Urinary bladder (tissue), 4 donors: ENCODE data around the gene RAB3C. TPM values are rescaled to one million over a fixed set of nuclear protein-coding genes. Genes with fewer than 3 reads are reported as not detected.

Experiments
- DNase-seq: peaks from one replicate; pipeline ENCODE4 v3.0.0-alpha.2; 2015; ENCODE audit errors: extremely low spot score
- H3K27ac ChIP-seq: one replicate; pipeline ENCODE4 v1.5.1; 2013; ENCODE audit warnings: low read depth, mild to moderate bottlenecking, moderate library complexity
- H3K36me3 ChIP-seq: one replicate; pipeline ENCODE4 v1.6.1; 2013; ENCODE audit warnings: mild to moderate bottlenecking, moderate library complexity; ENCODE audit not compliant: insufficient read depth
- H3K4me1 ChIP-seq: one replicate; pipeline ENCODE4 v1.6.1; 2013; ENCODE audit warnings: mild to moderate bottlenecking, moderate library complexity; ENCODE audit not compliant: insufficient read depth
- H3K4me3 ChIP-seq: one replicate; pipeline ENCODE4 v1.5.1; 2013; ENCODE audit warnings: low read depth, low read length
- WGBS: extraction: QIAGEN DNeasy Blood & Tissue Kit; methylation state at CpG from one replicate; pipeline ENCODE4 v1.1.7; 2013; 5-methylcytosine and 5-hydroxymethylcytosine counted together
- polyA plus RNA-seq: library from polyadenylated mRNA; stranded (reverse); fragments of 200-250 nt; gene quantifications from one replicate; pipeline ENCODE4 v1.2.3, GENCODE V29; 2013
- total RNA-seq: library from RNA; depleted of rRNA; stranded (reverse); fragments of >200 nt; gene quantifications from one replicate; pipeline ENCODE4 v1.2.3, GENCODE V29; 2014
- donor health status: healthy with polysubstance abuse.
- donor health status: healthy.

Gene RAB3C
- total and polyA plus RNA-seq, 2 donors, result 2.0 to 3.9 TPM

DNA sequence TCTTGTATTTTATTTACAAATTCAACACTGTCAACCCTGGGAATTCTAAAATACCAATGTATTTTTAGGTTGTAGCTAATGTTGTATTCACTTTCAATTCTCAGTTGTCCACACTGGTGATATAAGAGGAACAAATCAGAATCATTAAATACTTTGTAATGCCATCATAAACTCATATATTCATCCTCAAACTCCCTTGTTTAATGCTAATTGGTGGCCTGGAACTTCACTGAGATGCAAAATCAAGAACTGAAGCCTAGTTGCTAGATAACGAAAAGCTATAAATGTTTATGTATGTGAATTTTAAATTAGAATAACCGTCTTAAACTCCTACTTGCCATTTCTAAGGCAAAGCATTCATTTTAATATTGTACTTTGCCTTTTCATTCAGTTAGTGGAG is 274.7 kb downstream of the RAB3C start:
- DNase-seq, result no peak
- H3K4me3 ChIP-seq, result no peak overlapping the region
- no peaks in the 10 kb centered on the region for H3K36me3 ChIP-seq
- H3K27ac ChIP-seq, result no peak overlapping the region
- no peaks in the 10 kb centered on the region for H3K4me1 ChIP-seq
- 44% methylated on average over 2 of the region's 2 CpGs for WGBS

DNA sequence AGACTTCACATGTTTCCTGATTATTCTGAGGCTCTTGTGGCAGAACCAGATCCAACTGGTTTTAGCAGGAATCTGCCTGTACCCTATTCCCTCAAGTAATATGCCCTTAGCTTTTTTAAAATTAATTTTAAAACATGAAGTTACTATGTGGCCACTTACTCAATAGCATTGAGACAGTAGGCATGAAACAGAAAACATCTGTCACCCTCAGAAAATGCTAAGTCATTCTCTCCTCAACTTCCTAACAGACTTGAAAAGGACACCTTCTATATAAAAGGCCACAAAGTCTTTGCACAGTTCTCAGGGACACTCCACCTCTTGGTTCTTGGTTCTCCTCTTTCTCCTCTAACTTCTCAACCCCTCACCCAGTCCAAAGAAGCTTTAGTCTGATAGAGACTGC is 277.8 kb downstream of the RAB3C start:
- Histone ChIP-seq H3K27ac (no peak overlapping the region), H3K4me3 (no peak overlapping the region), H3K36me3 (no peaks in the 10 kb centered on the region), H3K4me1 (no peaks in the 10 kb centered on the region)
- DNase-seq, result no peak

DNA sequence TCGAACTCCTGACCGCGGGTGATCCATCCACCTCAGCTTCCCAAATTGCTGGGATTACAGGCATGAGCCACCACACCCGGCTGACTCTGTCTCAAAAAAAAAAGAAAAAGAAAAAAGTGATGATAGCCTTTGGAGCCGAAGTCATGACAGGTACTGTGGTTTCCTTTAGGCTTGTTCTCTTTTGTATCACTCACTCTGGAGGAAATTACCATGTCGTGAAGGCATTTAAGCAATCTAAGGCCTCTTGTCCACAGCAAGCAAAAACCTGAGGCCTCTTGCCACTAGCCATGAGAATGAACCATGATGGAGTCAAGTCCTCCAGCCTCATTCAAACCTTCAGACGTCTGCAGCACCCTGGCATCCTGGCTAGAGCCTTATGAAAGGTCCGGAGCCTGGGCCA is 286.1 kb downstream of the RAB3C start:
- H3K36me3 ChIP-seq, result no peaks in the 10 kb centered on the region
- H3K27ac ChIP-seq, result no peak overlapping the region
- no peaks in the 10 kb centered on the region for H3K4me1 ChIP-seq
- H3K4me3 ChIP-seq, result no peak overlapping the region
- no peak for DNase-seq
- 72% methylated on average over 8 of the region's 8 CpGs for WGBS

DNA sequence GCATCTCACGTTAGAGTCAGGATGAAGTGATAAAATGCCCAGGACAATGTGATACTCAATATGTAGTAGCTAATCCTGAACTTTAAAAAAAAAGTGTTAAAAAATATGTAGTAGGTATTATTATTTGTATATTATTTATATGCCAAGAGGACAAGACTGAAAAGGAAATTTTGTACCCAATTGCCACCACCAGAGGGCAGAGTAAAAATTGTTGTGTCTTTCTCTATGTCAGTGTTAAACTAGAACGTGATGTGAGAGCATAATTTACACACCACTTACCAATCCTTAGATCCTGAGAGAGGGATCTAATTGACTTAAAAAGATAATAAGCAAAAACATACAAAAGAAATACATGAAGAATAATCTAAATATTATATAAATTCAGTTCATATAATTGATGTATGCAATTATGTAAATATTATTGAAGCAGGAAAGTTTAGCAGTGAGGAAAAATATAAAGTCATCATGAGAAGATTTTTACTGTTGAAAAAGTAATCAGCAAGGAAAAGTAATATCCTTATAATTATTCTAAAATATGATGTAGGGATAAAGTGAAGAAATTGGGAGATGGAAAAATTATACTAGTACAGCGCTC is 288.9 kb downstream of the RAB3C start:
- WGBS, result 57% methylated on average over 3 of the region's 3 CpGs
- H3K36me3 ChIP-seq, result no peaks in the 10 kb centered on the region
- DNase-seq, result no peak

DNA sequence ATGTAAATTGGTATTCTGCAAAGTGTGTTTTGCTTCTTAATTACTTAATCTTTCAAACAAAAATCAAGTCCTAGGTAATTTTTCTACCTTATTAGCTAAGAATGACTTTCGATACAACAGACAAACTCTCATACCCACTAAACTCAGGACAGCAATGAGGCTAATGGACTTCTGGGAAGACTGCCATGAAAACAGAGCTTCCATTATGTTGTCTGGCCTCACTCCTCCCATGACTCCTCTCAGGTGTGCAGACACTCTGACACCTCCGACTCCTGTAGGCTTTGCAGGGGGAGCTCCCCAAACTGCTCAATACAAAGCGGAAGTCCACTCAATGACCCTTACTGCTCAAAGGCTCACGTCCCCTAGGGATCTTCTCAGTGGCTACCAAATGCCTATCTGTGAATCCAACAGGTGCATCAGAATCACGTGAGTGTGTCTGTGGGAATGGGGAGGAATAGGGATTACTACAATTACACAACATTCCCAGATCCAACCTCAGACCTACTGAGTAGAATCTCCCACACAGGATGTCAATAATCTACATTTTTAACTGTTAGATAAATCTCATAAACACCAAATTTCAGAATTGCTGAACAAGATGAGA is 289.9 kb downstream of the RAB3C start:
- Histone ChIP-seq H3K4me3 (no peak overlapping the region), H3K36me3 (no peaks in the 10 kb centered on the region)
- 93% methylated on average over 5 of the region's 5 CpGs for WGBS

More for the DNA sequence above, 288.9 kb downstream of the RAB3C start:
- H3K4me1 ChIP-seq, result no peaks in the 10 kb centered on the region
- H3K4me3 ChIP-seq, result no peak overlapping the region
- no peak overlapping the region for H3K27ac ChIP-seq

DNA sequence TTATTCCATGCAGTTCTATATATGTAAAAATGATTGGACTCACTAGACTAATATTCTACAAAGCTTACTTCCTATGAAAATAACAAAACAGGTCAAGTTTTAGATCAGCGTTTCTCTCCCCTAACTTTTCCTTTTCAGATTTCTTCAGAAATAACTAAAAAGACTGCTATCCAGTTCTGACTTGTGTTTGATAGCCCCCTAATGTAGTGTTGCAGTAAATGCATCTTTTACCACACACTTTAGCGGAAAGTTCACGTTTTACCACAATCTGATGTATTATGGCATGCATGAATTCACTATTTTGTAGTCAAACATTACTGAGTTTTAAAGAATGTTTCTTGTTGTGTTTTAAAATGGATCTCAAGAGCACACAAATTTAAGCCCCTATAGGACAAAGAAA is 292.7 kb downstream of the RAB3C start:
- DNase-seq, result no peak
- no peak overlapping the region for H3K4me3 ChIP-seq
- H3K4me1 ChIP-seq, result no peaks in the 10 kb centered on the region
- H3K27ac ChIP-seq, result no peak overlapping the region
- H3K36me3 ChIP-seq, result no peaks in the 10 kb centered on the region
- 68% methylated on average over 3 of the region's 3 CpGs for WGBS

More for the DNA sequence above, 289.9 kb downstream of the RAB3C start:
- Histone ChIP-seq H3K4me1 (no peaks in the 10 kb centered on the region), H3K27ac (no peak overlapping the region)
- DNase-seq, result no peak

DNA sequence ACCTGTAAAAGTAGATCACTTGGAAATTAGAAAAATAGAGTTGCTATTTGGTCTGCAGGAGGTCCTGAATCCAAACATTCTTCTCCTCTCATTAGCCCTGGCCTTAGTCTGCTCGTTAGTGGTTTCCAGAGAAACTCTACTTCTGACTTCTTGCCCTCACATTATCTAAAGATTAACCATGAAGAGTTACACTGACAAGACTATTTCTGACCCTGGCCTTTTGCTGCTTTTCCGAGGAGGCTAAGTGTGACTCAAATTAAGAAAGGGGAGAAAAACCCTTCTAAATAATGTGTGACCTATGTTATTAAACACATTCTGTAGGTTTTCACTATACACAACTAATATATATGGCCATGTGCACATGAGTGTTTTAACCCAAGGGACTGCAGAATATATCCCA is 302.4 kb downstream of the RAB3C start:
- 79% methylated on average over 2 of the region's 2 CpGs for WGBS

DNA sequence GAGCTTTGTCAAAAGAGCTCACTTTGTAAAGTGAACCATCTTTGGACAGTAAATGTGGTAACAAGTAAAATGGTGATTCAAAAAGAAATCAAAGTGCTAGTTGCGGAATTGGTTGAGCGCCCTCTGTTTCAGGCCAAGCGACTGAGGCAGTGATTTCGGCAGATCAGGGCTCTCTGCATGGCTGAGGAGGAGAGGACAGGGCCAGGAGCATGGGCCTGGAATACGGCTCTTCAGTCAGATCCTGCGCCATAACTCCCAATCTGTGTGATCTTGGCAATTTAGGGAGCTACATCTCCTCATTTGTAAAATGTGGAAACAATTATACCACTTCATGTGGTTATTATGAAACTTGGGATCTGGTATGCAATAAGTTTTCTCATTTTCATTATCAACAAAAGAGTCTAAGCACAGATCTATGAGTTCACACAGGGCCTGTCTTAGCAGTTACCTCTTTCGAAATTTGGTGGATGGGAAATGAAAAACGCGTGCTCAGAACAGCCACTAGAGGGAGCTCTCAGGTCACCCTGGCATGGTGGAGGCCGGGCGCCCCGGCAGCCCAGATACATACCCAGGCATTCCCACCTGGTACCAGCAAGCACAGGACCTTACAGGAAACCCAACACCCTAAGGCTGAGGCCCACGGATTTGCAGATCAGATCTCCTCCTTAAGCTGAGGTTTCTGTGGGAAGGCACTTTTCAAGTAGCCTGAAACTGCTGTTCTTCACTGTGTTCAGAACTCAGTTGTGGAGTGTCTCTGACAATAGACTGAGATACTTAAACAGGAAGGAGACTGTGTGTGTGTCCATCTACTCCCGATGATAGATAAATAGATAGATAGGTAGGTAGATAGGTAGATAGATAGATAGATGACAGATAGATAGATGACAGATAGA is 303.7 kb downstream of the RAB3C start:
- no peak overlapping the region for H3K27ac ChIP-seq
- H3K4me3 ChIP-seq, result no peak overlapping the region
- H3K36me3 ChIP-seq, result no peaks in the 10 kb centered on the region
- H3K4me1 ChIP-seq, result no peaks in the 10 kb centered on the region
- DNase-seq, result no peak
- WGBS, result 46% methylated on average over 14 of the region's 14 CpGs

More for the DNA sequence above, 302.4 kb downstream of the RAB3C start:
- no peak for DNase-seq
- H3K27ac ChIP-seq, result no peak overlapping the region
- H3K4me1 ChIP-seq, result no peaks in the 10 kb centered on the region
- H3K4me3 ChIP-seq, result no peak overlapping the region
- H3K36me3 ChIP-seq, result no peaks in the 10 kb centered on the region

DNA sequence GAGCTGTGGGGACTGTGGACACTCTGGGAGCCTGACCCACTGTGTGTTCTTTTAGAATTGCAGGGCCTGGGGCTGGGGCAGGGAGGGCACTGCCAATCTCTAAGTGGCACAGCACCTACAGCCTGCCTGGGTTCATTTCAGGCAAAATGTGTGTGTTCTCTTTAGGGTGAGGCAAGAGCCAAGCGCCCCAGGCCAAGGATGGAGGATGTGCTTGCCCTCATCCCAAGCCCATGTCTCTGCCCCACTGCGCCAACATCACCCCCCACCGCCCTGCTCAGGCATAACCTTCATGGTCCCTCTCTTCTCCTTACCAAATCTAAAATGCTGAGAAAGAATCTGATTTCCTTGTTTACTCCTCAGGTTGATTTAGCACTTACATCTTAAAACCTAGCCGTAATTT is 304.4 kb downstream of the RAB3C start:
- Histone ChIP-seq H3K4me3 (no peak overlapping the region), H3K4me1 (no peaks in the 10 kb centered on the region), H3K36me3 (no peaks in the 10 kb centered on the region), H3K27ac (no peak overlapping the region)
- no peak for DNase-seq
- 96% methylated on average over 4 of the region's 4 CpGs for WGBS

DNA sequence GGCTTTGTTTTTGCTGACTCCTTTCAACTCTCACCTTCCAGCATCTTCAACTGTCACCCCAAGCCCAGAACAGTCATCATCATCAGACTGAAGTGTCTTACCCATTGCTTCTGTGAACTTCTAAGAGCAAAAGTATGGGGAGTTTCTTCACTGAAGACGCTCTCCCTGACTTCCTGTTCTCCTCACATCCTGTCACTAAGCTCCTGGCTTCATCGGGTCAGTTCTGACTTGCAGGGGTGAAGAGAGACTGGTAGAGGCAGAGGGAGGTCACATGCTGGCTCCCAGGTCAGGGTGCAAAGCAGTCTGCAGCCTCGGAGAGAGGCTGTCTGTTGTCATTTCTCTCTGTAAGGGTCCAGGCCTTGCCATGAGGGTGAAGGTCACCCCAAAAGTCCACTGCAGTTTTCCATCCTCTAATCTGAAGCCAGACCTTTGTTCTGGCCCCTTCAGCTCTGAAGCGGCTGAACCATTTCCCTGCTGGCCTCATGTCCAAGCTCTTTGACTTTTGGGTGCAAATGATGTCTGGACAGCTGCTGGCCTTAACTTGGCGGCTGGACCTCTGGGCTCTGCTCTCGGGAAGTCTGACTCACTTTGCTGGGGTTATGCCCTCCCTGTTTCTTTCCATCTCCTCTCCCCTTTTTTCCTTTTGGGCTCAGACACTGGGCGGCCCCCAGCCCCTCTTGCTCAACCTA is 305.0 kb downstream of the RAB3C start:
- no peak overlapping the region for H3K27ac ChIP-seq
- no peak overlapping the region for H3K4me3 ChIP-seq
- H3K4me1 ChIP-seq, result no peaks in the 10 kb centered on the region
- WGBS, result 67% methylated on average over 7 of the region's 7 CpGs
- H3K36me3 ChIP-seq, result no peaks in the 10 kb centered on the region
- DNase-seq, result no peak

DNA sequence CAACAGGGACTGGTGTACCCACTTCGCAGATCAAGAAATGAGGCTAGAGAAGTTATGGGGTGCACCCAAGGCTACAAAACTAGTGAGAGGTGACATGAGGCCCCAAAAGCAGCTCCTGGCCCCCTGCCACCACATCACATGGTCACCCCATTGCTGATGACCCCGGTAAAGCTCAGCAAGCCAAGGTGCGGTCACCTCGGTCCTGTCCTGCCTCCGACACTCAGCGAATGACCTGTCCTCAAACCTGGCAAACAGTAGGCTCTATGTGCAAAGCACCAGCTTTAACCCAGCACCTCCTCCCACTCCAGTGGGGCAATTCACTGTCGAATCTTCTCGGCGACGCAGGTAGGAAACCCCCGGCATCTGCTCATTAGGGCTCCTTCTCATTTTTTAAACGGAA is 307.4 kb downstream of the RAB3C start:
- Histone ChIP-seq H3K4me1 (no peaks in the 10 kb centered on the region), H3K36me3 (no peaks in the 10 kb centered on the region), H3K27ac (no peak overlapping the region), H3K4me3 (no peak overlapping the region)
- no peak for DNase-seq
- 96% methylated on average over 12 of the region's 12 CpGs for WGBS

DNA sequence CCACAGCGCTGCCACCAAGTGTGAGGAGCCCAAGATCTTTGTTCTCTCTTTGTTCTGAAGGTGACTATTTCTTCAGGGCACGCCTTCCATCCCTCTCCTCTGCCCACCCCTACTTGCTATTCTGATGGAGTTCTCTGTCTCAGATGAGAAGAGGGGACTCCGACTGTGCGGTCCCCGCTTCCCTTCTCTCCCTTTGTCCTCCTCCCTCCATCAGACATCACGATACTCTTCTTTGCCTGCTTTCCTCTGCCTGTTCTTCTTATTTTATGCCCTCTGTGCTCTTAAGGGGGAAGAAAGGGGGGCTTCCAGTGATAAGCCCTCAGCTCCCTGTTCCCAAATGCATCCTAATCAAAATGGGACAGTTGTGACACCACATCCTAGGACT is 307.8 kb downstream of the RAB3C start:
- H3K4me1 ChIP-seq, result no peaks in the 10 kb centered on the region
- 90% methylated on average over 6 of the region's 6 CpGs for WGBS
- no peak overlapping the region for H3K4me3 ChIP-seq
- no peaks in the 10 kb centered on the region for H3K36me3 ChIP-seq
- no peak for DNase-seq
- no peak overlapping the region for H3K27ac ChIP-seq

DNA sequence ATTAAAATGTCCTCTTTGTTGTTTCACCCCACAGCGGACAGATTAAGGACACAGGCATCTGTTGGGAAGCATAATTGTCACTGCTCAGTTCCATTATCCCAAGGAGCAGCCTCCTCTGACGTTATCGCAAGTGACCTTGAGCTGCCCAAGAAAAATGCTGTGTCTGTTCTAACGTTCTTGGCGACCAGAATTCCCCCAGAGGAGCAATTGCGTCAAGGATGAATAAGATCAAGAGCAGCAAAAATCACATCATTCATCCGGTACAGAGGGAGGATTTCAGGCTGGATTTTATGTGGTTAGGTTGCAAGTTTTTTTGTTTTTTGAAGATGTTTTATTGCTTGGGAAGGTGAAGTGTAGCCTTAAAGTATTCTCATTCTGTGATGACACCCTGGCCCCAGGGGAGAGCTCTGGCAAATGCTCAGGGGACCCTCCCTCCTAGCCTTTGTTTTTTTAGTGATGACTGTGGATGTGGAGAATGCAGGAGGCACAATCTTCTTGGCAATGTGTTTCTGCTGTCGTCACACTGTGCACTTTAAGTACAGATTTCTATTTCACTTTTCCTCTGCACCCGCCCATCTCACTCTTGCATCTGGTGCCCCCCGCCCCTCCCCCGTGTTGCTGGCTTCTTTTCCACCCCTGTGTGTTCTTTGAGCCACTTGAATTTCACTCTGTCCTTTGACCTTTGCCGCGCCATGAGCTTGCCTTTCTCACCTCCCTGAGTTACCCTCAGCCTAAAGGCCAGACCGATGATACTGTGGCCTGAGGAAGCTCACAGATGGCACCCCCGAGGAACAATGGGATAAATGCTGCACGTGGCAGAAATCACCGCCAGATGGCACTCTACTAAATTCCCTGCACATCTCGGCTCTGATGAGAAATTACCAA is 308.5 kb downstream of the RAB3C start:
- Histone ChIP-seq H3K36me3 (no peaks in the 10 kb centered on the region), H3K4me3 (no peak overlapping the region), H3K27ac (no peak overlapping the region), H3K4me1 (no peaks in the 10 kb centered on the region)
- 26% methylated on average over 18 of the region's 18 CpGs for WGBS
- peak; percentile 35 for DNase-seq
